Glomerular endothelial cell (primary cell): Measurements from ENCODE around the gene NALCN. TPM values are rescaled to one million over a fixed set of nuclear protein-coding genes. Genes with fewer than 3 reads are reported as not detected.
A peak's percentile ranks its signal among the peaks of the same experiment; 100 is the strongest.

Experiments used
- DNase-seq: peaks from one replicate; pipeline ENCODE4 v3.0.0-alpha.2; 2011; ENCODE audit warnings: low read depth, low spot score; ENCODE audit errors: extremely low read depth
- total RNA-seq: library from RNA; depleted of rRNA; stranded (reverse); fragments of >200 nt; gene quantifications from 2 replicates; pipeline ENCODE4 v1.2.3, GENCODE V29; 2015

Gene NALCN
- total RNA-seq = 2.3 and 2.5 TPM in 2 replicates

DNA sequence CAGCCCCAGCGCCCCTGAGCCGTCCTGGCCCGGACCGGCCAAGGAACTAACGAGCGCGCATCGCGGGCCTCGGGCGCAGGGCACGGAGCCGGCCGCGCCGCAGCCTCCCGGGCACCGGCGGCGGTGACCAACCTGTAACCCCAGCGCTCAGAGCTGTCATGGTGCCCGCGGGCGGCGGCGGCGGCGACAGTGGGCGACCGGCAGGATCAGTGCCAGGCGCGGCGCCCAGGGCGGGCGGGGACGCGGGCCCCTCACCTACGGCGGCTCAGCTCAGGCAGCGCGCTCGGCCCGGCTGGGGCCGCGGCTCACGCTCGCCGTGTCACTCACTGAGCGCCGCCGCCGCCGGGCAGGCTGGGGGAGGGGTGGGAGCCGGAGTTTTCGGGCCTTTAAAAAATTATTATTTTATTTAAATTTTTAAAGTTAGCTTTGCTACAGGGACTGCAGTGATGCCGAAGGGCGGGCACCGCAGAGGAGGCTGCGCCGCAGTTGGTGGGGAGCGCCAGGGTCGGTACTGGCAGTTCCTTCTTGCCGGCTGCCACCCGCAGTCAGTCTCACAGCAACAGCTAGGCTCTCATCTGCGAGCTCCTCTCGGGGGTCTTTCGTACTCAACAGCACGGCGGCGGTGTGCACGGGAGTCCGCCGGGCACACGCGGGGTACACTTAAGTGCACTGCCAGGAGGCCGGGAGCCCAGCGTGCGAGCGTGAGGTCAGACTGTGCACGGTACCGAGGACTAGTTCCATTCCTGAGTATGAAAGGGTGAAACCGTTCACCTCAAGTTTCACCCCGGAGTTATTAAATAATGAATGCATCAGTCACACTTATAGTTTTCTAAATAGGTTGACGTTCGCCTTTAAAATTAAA, at the start of gene NALCN:
Gene NALCN, minus strand, starts transcription at position 328 of the 862 bp plus-strand sequence. CDS start 17,382 bp downstream, outside the sequence.
- DNase-seq = no peak

DNA sequence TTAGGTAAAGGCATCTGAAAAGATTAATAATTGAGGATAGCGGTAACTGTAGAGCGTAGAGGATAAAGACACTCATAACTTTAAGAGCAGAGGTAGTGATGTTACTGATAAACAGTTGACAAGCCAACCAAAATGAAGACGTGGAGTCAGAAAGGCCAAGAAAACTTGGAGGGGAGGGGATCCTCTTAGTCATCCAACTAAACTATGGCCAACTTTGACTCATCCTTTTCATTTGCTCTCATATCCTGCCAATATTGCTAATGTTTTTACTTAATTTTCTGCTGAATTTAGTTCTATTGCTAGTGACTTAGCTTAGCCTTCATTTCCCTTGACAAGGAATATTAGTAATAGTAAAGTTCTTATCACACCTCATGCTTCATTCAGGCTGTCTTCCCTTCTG, 49.6 kb upstream of the NALCN start:
- no peak for DNase-seq

DNA sequence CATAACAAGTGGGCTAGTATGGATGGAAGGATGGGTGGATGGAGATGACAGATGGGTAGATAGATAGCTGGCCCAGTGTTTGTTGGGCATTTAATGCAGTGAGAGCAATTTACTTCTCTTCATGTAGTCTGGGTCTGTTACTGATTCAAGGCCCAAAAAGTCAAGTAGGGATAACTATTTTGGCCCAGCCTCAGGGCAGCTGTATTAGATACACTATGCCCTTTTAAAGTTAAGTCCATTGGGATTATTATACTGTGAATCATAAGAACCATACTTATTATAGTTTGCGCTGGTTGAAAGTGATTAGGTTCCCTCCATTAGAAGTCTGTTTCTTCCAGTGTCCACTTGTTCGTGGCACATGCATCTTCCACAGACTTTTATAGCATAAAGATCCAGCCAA, 40.9 kb upstream of the NALCN start:
- DNase-seq = no peak

DNA sequence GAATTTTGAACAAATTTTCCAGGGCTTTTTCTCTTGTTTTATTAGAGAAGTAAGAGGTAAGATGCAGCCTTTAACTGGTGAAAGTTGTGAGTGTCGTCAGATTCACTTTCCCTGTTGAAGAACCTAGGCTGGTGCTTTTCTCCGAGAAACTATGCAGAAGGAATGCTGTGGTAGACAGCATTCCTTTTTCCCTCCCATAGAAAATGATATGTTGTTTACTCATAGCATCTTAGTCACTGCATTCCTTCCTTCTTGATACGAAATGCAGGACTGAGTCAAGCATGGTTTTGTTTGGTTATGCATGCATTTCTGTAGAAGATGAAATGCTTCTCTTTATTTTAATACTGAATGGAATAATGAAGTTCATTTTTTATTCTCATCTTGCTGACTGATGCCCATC, 39.6 kb upstream of the NALCN start:
- DNase-seq = peak; percentile 48

DNA sequence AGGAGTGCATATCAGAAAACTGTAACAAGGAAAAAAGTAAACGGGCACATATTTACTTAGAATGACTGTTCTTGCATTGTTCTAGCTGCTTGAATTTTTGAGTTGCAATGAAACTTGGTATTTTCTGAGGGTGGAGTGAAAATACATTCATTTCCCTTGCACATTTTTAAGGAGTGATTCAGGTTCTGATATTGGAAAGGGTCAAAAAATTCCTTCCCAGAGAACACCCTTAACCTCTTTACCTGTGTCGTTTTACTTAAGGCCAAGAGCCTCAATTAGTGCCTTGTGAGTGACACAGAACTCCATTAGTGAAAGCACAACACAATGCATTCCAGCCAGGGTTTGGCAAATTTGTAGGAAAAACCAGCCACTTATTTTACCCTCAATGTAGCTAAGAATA, 38.5 kb upstream of the NALCN start:
- no peak for DNase-seq

DNA sequence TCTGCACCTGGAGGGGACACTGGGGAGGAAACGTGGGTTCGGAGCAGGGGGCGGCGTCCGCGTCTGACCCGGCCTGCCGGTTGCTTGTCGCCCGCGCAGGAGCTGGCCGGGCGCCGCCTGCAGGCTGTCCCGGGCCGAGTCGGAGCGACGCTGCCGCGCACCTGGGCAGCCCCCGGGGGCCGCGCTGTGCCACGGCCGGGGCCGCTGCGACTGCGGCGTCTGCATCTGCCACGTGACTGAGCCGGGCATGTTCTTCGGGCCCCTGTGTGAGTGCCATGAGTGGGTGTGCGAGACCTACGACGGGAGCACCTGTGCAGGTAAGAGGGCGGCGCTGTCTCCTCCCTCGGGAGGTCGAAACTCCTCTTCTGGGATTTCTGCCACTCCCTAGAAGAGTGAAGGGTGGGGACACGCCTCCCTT, 37.5 kb upstream of the NALCN start:
- no peak for DNase-seq

DNA sequence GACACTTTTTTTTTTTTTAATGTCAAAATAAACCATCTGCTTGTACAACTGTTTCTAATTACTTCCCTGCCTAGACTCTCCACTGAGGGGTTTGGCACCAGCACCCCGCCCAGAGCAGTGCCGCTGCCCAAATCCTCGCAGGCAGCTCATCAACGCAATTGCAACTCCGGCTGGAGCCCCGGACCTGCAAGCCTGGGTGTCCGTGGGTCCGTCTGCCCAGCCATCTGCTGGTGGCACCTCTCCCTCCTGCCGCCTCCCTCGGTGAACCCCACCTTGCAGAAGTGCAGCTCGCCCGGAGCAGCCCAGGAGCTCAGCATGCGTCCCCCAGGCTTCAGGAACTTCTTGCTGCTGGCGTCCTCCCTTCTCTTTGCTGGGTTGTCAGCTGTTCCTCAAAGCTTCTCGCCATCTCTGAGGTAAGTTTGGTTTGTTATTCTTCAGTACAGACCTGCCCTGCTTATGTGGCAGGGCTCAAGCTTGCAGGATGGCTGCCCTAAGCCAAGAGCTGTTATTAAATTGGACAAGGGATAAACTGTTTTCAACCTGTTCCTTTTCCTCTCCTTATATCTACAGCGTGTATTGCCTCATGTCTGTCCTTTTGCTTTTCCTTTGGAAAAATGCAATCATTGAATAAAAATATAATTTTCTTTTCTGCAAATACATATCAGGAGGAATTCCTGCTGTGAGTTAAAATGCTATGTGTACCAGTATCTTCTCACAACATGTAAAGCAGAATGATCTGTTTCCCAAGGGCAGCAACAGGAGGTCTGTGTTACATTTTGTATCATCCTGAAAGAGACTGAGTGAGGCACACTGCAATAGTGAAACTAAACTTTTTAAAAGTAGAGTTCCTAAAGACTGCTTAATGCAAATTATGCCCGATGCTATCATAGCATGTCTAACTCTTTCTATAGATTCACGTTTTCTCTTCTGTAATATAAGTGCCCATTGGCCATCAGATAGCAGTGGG, 36.5 kb upstream of the NALCN start, which contains the start of gene ITGBL1:
Gene ITGBL1, plus strand, starts transcription at position 157 of the 967 bp plus-strand sequence. Its CDS starts 159 bp downstream, at position 316.
- DNase-seq = no peak

DNA sequence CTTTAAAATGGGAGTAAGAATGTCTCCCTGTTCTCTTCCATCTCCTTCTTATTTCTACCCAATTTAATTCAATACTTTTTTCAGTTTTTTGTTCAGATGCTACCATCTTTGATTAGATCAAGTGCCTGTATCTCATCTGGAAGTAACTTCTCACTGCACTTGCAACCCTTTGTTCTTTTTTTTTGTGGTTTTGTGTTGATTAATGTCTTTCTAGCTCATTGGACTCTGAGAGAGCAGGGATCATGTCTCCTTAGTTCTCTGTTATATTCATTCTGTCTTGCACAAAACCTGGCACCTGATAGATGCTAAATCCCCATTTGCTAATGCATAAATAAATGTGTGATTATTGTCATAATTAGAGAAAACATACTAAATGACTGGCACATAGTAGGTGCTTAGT, 35.3 kb upstream of the NALCN start:
- no peak for DNase-seq

DNA sequence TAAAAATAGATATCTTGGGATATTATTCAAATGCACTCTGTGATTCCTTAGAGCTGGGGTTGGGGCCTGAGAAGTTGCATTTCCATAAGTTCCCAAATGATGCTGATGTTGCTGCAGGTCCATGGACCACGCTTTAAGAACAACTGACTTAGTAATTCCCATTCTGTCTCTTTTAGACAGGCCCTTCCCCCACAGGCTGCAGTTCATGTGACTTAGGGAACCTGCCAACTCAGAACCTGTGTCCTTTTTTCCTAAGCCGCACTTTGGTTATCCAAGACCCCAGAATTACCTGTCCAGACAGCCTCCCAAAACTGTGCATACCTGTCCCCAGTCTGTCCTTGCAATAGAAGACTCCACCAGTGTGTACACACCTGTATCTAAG, 34.4 kb upstream of the NALCN start:
- no peak for DNase-seq

DNA sequence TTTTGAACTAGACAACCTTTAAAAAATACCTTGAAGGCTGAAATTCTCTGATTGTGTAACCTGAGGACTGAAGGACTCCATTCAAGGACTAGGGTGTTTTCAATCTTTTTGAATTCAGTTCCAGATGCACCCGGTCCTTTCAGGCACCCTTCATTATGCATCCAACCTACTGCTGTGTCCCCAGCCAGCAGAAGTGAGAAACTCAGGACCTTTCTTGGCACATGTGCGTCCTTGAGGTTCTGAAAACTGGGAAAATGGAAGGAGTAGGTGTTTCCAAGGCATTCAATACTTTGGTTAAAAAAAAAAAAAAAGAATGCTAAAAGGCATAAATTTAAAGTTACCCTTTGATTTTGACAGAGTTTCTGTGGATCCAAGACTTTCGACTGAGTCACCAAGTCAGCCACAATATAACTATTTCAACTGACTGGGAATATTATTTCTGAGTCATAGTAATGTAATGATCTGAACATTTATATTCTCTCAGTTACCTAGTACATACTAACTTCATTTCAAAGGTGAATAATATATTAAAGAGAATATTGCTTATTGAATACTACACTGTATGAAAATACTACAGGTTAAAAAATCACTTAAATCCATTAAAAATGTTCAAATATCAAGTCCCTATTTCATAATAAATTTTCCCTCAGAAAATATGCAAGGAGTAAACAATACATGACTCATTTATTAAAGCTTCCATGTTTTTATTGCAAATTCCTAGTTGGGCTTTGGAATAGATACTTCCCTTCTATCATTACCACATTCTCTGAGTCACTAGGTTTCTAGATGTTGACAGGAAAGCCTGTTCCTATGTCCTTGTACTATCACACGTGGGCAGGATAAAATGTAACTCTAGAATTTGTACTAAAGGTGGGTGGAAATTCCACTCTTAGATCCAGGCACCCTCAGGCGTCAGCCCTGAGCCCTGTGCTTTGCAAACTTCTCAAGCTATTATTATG, 33.8 kb upstream of the NALCN start:
- peak; percentile 77 for DNase-seq

DNA sequence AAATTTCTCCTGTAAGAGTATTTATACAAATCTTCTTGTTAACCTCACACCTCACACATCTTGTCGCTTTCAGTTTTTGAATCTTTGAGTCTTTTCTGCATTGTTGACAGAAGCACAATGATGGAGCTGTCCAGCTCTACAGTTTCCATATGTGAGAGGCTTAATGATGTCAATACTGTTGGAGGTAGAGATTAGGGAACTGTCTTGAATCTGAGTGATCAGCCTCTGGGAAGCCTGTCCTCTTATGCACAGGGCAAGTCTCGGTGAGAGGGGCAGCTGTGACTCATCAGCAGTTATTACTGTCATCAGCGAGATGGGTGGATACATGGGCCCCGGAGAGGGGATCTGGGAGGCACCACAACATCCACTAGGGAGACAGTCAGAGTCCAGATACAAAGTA, 31.5 kb upstream of the NALCN start:
- no peak for DNase-seq

DNA sequence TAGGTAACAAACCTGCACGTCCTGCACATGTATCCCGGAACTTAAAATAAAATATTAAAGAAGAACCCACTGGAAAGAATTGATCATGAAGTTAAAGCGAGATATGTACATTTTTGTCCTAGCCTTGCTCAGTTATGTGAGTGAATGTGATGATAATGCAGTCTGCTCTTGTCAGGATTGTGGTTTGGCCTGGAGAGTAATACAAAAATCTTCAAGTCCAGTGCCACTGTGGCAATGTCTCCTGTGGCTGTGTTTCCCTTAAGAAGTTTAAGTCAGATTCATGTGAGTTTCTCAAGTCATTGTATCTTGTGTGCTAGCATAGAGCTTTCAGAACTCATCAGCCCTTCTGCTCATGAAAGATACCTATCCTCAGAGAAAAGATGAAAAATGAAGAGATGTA, 18.2 kb upstream of the NALCN start:
- no peak for DNase-seq

DNA sequence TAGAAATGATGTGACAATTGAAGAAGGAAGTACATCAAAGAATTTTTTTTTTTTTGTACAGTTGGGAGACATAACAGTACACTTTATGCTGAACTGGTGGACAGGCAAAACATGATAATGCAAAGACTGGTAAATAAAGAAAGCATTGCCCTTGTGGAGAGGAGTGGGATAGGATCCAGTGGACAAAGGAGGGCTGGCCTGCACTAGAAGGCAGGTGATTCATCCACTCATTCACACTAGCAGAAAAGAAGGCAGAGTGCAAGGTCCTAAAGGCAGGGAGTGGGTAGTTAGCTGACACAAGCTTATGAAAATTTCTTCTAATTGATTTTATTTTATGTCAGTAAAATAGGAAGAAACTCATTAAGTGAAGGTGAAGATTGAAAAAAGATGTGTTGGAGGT, 17.6 kb upstream of the NALCN start:
- DNase-seq = no peak

DNA sequence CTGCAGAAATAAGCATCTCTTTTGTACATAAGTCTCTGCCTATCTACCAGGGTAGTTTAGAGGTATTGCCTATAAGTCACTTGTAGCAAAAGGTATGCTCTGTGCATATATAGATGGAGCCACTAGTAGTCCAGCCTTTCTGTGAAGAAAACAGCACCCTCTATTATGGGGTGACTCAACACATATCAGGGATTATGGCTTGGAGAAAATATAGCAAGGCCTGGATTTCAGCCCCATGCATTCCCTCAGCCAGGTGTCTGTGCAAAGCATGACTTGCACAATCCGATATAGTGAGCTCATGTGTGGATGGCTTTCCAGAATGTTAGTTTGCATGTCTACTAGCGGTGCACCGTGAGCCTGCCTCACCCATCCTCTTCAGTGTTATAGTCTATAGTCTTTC, 13.4 kb upstream of the NALCN start:
- DNase-seq = no peak

DNA sequence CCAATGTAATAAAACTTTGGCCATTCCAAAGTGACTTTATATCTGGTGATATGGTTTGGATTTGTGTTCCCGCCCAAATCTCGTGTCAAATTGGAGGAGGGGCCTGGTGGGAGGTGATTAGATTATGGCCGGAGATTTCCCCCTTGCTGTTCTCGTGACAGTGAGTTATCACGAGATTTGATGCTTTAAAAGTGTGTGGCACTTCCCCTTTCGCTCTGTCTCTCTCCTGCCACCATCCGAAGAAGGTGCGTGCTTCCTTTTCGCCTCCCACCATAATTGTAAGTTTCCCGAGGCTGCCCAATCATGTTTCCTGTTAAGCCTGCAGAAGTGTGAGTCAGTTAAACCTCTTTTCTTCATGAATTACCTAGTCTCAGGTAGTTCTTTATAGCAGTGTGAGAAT, 9.3 kb upstream of the NALCN start:
- no peak for DNase-seq

DNA sequence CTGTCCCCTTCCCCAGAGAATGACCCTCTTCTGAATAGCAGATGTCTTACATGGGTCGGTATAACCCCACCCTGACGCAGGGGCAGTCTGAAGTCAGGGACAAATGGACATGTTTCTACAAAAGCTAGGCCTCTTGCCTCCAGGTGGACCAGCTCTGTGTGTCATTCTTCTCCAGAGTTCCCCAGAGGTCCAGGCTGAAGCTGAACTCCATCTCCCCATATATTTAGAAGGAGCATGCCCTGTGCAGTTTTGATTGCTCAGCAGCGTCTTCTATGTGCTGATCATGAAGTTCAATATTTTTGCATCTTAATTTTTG, 8.8 kb upstream of the NALCN start:
- no peak for DNase-seq

DNA sequence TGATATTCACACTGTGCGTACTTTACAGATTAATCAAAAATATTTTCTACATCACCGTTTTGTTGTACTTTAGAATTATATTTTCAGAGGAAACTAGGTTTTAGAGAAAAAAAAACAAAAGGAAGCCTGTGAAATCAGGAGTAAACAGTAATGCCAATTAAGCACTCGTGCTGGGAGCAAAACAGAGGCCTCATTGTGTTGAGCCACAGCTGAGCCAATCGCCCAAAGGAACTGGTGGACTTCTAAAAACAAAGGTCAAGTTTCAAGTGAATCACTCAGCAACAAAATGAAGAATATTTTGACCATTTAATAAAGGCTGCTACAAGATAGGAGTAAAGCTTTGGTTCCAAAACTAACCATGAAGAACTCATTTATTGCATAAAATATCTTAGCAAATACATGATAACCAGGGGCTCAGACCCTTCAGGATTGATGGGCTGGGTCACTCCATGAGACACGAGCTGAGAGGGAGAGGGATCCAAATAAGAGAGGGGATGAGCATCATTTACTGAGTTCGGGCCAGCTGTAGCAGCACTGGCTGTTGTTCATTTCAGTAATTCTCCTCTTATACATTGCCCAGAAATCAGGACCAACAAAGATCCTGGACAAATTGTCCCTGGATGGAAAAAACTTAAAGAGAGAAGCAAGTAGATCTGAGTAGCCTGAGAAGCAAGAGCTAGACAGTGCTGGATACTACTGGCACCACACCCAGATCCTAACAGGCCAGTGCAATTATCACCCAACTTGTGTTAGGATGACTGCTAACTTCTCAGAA, 8.3 kb upstream of the NALCN start:
- DNase-seq = no peak

DNA sequence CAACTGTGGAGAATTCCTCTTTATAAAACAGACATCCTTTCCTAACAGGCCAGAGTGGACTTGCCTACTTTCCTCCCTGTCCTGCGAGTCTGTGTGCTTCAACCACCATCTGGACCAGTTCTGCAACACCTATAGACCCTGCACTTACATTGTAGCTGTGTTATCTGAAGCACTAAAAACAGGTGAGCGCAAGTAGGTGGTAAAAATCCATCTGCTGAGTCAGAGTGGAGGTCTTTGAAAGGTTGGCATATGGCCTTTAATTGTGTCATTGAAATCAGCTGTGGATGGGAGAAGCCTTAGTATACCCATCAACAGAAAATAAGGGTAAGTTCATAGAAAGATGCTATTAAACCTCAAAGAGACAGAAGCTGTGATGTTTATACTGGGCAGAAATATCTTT, 7.6 kb upstream of the NALCN start:
- DNase-seq = no peak

DNA sequence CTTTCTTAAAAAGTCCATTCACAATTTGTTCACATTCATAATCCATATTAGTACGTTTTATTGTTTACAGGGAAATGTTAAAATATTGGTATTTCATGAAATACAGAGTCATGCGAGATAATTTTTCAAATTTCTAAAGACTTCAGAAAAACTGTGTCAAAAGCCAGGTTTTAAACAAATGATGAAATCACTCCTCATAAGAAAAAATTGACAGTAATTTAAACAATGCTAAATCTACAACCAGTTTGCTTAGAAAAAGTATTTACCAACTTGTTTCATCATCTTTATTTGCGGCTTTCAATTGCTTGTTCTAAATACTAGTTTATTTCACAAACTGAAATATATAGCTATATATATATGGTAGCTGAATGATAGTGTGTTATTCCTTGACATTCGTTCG, 1.2 kb upstream of the NALCN start:
- DNase-seq = no peak

DNA sequence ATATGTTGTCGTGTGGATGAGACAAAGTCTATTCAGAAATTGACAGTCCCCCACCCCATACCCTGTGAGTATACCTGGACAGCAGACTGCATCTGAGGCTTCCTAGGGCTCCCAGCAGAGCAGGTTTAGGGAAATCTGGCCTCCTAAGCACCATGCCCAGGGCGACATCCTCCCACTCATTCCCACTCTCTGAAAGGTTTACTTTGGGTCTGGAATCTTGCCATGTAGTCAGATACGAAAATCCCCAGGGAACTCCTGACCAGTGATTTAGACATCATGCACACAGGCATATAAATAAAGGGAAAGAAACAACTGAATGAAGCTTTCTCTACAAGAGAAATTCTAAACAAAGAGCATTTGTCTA, 717 bp upstream of the NALCN start:
- no peak for DNase-seq
